Measurements from ENCODE around the gene SULF2.

GRCh38 chr20:47821481-47822100 is 36.3 kb upstream of the SULF2 start:
- TF ChIP-seq ARNT (IDR thresholded peaks at IDR 0.05) (no peak), SUZ12 (IDR thresholded peaks at IDR 0.05) (no peak), TARDBP (IDR thresholded peaks at IDR 0.05) (no peak), SP1 (IDR thresholded peaks at IDR 0.05) (no peak), ELF4 (IDR thresholded peaks at IDR 0.05) (no peak), L3MBTL2 (conservative IDR thresholded peaks at IDR 0.05) (no peak), FOXA1 (IDR thresholded peaks at IDR 0.05) (no peak), FOXM1 (IDR thresholded peaks at IDR 0.05; ENCODE audit: borderline replicate concordance) (no peak)
